Putamen (tissue), 1 donor: ENCODE data around the gene GPR108.
"Not testable (repeated sequence)": the region's sequence is repeated elsewhere in the genome, so short reads cannot be mapped to it uniquely, and the experiment has no call there.

ENCODE experiments used
- DNase-seq: peaks from one replicate; pipeline ENCODE4 v3.0.0-alpha.2; 2016; ENCODE audit warnings: low spot score

GPR108 gene

GRCh38 chr19:6720369-6721137 is 16.8 kb downstream of the GPR108 start, which contains the start of gene C3:
C3 (minus strand) TSS chr19:6720650; CDS start chr19:6720589, 61 bp downstream.
- peak; percentile 50 for DNase-seq

DNA sequence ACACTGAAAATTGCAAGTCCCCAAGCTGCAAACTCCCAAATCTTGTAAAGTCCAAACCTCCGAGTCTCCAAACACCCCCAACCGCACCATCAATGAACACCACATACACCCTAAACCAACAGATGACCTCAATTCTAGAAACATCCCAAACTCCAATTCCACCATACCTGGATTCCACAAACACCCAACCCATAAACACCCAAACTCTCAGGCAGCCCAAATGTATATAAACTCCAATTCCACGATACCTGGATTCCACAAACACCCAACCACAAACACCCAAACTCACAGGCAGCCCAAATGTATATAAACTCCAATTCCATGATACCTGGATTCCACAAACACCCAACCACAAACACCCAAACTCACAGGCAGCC is 17.4 kb downstream of the GPR108 start:
- no peak for DNase-seq

DNA sequence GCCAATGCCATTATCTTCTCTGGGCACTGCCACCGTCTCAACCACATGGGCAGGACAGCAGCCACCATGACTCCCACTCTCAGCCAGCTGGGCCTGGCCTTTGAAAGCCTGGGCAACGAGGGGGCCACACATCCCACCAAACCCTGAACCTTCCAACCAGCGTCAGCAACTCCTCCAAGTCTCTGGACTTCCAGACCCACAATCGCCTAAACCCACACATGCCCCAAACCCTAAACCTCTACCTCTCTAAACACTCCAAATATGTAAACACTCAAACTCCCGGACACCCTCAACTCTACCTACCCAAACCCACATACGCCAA is 17.9 kb downstream of the GPR108 start:
- DNase-seq = no peak

DNA sequence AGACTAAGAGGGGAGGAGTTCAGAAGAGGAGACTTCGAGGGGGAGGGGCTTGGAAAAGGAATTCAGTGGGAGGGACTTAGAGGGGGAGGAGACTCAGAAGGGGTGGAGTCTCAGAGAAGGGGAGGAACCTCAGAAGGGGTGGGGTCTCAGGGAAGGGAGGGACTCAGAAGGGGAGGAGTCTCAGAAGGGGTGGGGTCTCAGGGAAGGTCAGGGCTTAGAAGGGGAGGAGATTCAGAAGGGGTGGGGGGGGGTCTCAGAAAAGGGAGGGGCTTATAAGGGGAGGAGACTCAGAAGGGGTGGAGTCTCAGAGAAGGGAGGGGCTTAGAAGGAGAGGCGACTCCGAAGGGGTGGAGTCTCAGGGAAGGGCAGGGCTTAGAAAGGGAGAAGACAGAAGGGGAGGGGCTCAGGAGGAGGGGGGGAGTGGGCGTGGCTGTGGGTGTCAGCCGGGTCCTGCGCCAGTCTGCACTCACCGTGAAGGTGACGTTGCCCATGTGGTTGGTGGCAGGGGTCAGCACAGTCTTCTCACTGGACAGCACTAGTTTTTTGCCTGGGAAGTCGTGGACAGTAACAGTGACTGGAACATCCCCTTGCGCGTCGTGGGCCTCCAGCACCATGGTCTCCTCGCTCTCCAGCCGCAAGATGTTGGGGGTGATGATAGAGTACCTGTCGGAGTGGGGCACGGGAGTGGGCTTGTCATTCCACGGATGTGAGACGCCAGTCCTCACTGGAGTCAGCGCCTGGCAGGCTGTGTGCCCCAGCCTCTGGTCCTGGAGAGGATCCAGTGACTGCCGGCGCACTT is 18.4 kb downstream of the GPR108 start:
- DNase-seq = peak; percentile 39

- DNase-seq = no peak
Observed at GRCh38 chr19:6718111-6718740, 19.2 kb downstream of the GPR108 start.

DNA sequence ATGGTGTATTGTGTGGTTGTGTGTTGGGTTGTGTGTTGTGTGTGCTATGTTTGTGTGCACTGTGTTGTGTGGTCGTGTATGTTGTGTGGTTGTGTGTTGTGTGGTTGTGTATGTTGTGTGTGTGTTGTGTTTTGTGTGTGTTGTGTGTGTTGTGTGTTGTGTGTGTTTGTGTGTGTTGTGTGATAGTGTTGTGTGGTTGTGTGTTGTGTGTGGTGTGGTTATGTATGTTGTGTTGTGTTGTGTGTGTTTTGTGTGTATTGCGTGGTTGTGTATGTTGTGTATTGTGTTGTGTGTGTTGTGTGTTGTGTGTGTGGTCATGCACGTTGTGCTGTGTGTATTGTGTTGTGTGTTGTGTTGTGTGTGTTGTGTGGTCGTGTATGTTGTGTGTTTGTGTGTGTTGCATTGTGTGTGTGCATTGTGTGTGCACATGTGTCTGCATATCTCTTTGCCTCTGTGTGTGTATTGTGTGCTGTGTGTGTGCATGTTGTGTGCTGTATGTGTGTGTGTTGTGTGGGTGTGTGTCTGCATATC is 19.9 kb downstream of the GPR108 start:
- DNase-seq = no peak

GRCh38 chr19:6717036-6717435 is 20.3 kb downstream of the GPR108 start:
- no peak for DNase-seq

DNA sequence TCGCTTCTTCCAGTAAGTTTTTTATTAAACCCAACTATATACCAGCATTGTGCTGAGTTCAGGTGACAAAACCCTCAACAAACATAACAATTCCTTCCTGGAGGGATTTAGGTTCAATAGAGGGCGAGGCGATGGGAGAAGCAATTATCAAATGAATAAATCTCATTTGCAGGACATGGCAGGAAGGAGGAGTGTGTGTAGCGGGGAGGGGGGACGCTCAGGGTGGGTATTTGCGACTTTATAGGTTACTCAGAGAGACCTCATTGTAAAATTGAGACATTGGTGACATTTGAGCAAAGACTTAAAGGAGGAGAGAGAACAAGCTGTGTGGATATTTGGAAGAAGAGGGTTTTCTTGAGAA is 20.8 kb downstream of the GPR108 start:
- no peak for DNase-seq

- no peak for DNase-seq
Observed at GRCh38 chr19:6714749-6715555, 22.4 kb downstream of the GPR108 start.

- no peak for DNase-seq
Observed at GRCh38 chr19:6713773-6714692, 23.3 kb downstream of the GPR108 start.

DNA sequence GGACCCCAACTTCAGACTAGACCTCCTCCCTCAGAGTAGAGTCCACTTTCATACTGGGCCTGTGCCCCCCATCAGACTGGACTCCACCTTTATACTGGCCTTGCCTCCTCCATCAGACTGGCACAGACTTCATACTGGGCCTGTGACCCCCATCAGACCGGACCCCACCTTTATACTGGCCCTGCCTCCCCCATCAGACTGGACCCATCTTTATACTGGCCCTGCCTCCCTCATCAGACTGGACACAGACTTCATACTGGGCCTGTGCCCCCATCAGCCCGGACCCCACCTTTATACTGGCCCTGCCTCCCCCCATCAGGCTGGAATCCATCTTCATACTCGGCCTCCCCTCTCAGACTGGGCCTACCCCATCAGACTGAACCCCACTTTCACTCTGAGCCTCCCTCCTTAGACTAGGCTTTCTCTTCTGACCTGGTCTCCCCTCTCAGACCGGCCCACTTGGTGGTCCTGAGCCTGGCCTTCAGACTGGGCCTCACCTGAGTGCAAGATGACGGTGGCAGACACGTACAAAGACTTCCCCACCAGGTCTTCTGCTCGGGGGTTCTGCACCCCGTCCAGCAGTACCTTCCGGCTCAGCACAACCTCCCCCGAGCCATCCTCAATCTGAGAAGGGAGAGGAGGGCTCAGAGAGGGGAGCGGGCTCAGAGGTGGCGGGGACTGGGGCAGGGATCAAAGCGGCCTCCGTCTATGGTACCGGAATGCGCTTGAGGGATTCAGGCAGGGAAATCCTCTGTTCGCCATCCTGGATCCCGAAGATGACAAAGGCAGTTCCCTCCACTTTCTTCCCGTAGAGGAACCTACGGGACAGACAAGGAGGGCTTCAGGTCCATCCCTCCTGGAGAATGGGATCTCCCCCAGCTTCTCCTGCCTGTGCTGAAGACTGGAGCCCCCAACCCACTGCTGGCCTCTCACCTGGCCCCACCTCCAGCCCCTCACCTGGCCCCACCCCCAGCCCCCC is 24.4 kb downstream of the GPR108 start:
- no peak for DNase-seq

DNA sequence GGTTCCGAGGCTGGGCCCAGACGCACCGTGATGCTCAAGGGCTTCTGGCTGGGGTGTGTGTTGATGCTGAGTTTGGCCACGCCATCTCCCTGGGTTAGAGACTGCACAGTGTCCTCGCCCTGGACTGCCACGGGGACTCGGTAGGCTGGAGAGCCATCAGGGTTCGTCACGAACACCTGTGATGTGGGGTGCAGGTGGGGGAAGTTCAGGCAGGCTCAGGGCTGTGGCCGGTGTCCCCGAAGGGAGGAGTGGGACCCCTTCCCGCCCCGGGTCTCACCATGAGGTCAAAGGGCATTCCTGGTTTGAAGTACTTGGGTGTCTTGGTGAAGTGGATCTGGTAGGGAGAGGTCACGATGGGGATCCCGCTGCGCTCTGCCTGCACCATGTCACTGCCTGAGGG is 25.1 kb downstream of the GPR108 start:
- no peak for DNase-seq

GRCh38 chr19:6711605-6712004 is 25.8 kb downstream of the GPR108 start:
- DNase-seq = no peak

DNA sequence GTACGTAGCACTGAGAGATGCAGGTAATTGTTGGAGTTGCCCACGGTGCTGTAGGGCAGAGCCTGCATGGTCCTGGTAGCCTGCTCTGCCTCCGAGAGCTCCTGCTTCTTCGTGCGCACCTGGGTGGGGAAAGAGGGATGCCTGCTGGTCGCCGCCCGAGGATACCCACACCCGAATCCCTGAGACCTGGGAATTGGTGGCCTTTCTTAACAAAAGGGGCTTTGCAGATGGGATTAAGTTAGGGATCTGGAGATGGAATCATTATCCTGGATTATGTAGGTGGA is 26.4 kb downstream of the GPR108 start:
- no peak for DNase-seq

DNA sequence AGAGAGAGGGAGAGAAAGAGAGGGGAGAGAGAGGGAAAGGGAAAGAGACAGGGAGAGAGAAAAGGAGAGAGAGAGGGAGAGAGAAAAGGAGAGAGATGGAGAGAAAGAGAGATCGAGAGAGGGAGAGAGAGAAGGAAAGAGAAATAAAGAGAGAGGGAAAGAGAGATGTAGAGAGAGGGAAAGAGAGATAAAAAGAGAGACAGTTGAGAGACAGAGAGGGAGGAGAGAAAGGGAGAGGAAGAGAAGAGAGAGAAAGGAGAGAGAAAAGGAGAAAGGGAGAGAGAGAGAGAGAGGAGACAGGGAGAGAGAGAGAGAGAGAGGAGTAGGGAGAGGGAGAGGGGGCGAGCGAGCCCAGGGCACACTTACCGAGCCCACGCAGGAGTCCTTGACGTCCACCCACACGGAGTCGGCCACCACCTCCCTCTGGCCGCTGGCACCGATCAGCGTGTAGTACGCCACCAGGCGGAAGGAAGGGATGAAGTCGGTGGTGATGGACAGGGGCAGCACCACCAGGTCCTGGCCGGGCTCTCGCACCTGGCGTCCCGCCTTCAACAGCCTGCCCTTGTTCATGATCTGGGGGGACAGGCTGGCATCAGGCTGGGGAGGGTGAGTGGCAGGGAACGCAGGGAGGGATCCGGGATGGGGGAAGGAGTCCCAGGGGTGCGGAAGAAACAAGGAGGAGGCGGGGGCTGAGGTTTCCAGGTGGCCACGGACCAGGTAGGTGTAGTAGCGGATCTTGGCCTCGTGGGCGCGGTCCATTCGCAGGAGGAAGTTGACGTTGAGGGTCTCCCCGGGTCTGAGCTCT is 26.9 kb downstream of the GPR108 start:
- no peak for DNase-seq

GRCh38 chr19:6709549-6709948 is 27.8 kb downstream of the GPR108 start:
- no peak for DNase-seq

GRCh38 chr19:6708913-6709312 is 28.5 kb downstream of the GPR108 start:
- not testable (repeated sequence) for DNase-seq

GRCh38 chr19:6708346-6708745 is 29.0 kb downstream of the GPR108 start:
- no peak for DNase-seq

- no peak for DNase-seq
Observed at GRCh38 chr19:6707658-6708018, 29.7 kb downstream of the GPR108 start.
